ENCODE results near the gene KRT71.

KRT71 gene

GRCh38 chr12:52524898-52525591 lies 27.9 kb downstream of the KRT71 start:
- Histone ChIP-seq H3K4me3 (ENCODE audit: low read depth in 1 of 2, low read length in 2 of 2) (no peak overlapping the region), H3K27me3 (ENCODE audit: control insufficient read depth in 1 of 2, insufficient read depth in 2 of 2, low read length in 2 of 2) (peaks cover 3 to 5% of the 10 kb centered on the region in 2 donors), H3K4me1 (ENCODE audit: control insufficient read depth in 1 of 2, insufficient read depth in 2 of 2, low read length in 2 of 2) (peaks cover 3 to 5% of the 10 kb centered on the region in 2 donors), H3K27ac (ENCODE audit: low read depth, low read length) (no peak overlapping the region), H3K9me3 (ENCODE audit: control insufficient read depth in 1 of 2, low read length in 2 of 2) (no peaks in the 10 kb centered on the region), H3K9ac (ENCODE audit: low read depth in 1 of 2, low read length in 2 of 2) (no peak overlapping the region), H3K36me3 (ENCODE audit: control insufficient read depth in 1 of 2, insufficient read depth in 2 of 2, low read length in 2 of 2) (no peaks in the 10 kb centered on the region)

GRCh38 chr12:52524241-52524897 lies 28.6 kb downstream of the KRT71 start:
- H3K27me3 ChIP-seq (ENCODE audit: control insufficient read depth in 1 of 2, insufficient read depth in 2 of 2, low read length in 2 of 2): peaks cover 3 to 5% of the 10 kb centered on the region in 2 donors
- H3K4me1 ChIP-seq (ENCODE audit: control insufficient read depth in 1 of 2, insufficient read depth in 2 of 2, low read length in 2 of 2): peaks cover 3 to 5% of the 10 kb centered on the region in 2 donors
- H3K36me3 ChIP-seq (ENCODE audit: control insufficient read depth in 1 of 2, insufficient read depth in 2 of 2, low read length in 2 of 2): no peaks in the 10 kb centered on the region
- no peak overlapping the region for H3K9ac ChIP-seq (ENCODE audit: low read depth in 1 of 2, low read length in 2 of 2)
- H3K9me3 ChIP-seq (ENCODE audit: control insufficient read depth in 1 of 2, low read length in 2 of 2): no peaks in the 10 kb centered on the region
- H3K27ac ChIP-seq (ENCODE audit: low read depth, low read length): no peak overlapping the region
- no peak overlapping the region for H3K4me3 ChIP-seq (ENCODE audit: low read depth in 1 of 2, low read length in 2 of 2)

- peaks cover 3 to 5% of the 10 kb centered on the region in 2 donors for H3K27me3 ChIP-seq (ENCODE audit: control insufficient read depth in 1 of 2, insufficient read depth in 2 of 2, low read length in 2 of 2)
- peaks cover 3 to 5% of the 10 kb centered on the region in 2 donors for H3K4me1 ChIP-seq (ENCODE audit: control insufficient read depth in 1 of 2, insufficient read depth in 2 of 2, low read length in 2 of 2)
- no peak overlapping the region for H3K27ac ChIP-seq (ENCODE audit: low read depth, low read length)
- no peaks in the 10 kb centered on the region for H3K9me3 ChIP-seq (ENCODE audit: control insufficient read depth in 1 of 2, low read length in 2 of 2)
- H3K4me3 ChIP-seq (ENCODE audit: low read depth in 1 of 2, low read length in 2 of 2): no peak overlapping the region
- no peaks in the 10 kb centered on the region for H3K36me3 ChIP-seq (ENCODE audit: control insufficient read depth in 1 of 2, insufficient read depth in 2 of 2, low read length in 2 of 2)
- no peak overlapping the region for H3K9ac ChIP-seq (ENCODE audit: low read depth in 1 of 2, low read length in 2 of 2)
Measured at GRCh38 chr12:52523824-52524223, 29.1 kb downstream of the KRT71 start.

GRCh38 chr12:52522346-52523011 lies 30.5 kb downstream of the KRT71 start:
- H3K36me3 ChIP-seq (ENCODE audit: control insufficient read depth in 1 of 2, insufficient read depth in 2 of 2, low read length in 2 of 2): no peaks in the 10 kb centered on the region
- H3K27me3 ChIP-seq (ENCODE audit: control insufficient read depth in 1 of 2, insufficient read depth in 2 of 2, low read length in 2 of 2): peaks cover 3 to 5% of the 10 kb centered on the region in 2 donors
- H3K9me3 ChIP-seq (ENCODE audit: control insufficient read depth in 1 of 2, low read length in 2 of 2): no peaks in the 10 kb centered on the region
- no peak overlapping the region for H3K27ac ChIP-seq (ENCODE audit: low read depth, low read length)
- H3K9ac ChIP-seq (ENCODE audit: low read depth in 1 of 2, low read length in 2 of 2): no peak overlapping the region
- H3K4me1 ChIP-seq (ENCODE audit: control insufficient read depth in 1 of 2, insufficient read depth in 2 of 2, low read length in 2 of 2): peaks cover 3 to 5% of the 10 kb centered on the region in 2 donors
- no peak overlapping the region for H3K4me3 ChIP-seq (ENCODE audit: low read depth in 1 of 2, low read length in 2 of 2)

- Histone ChIP-seq H3K4me1 (ENCODE audit: control insufficient read depth in 1 of 2, insufficient read depth in 2 of 2, low read length in 2 of 2) (peaks cover 3 to 5% of the 10 kb centered on the region in 2 donors), H3K9me3 (ENCODE audit: control insufficient read depth in 1 of 2, low read length in 2 of 2) (no peaks in the 10 kb centered on the region), H3K36me3 (ENCODE audit: control insufficient read depth in 1 of 2, insufficient read depth in 2 of 2, low read length in 2 of 2) (no peaks in the 10 kb centered on the region), H3K4me3 (ENCODE audit: low read depth in 1 of 2, low read length in 2 of 2) (no peak overlapping the region), H3K27ac (ENCODE audit: low read depth, low read length) (no peak overlapping the region), H3K9ac (ENCODE audit: low read depth in 1 of 2, low read length in 2 of 2) (no peak overlapping the region), H3K27me3 (ENCODE audit: control insufficient read depth in 1 of 2, insufficient read depth in 2 of 2, low read length in 2 of 2) (peaks cover 3 to 5% of the 10 kb centered on the region in 2 donors)
Measured at GRCh38 chr12:52521568-52522266, 31.2 kb downstream of the KRT71 start.

- Histone ChIP-seq H3K27me3 (ENCODE audit: control insufficient read depth in 1 of 2, insufficient read depth in 2 of 2, low read length in 2 of 2) (peaks cover 3 to 5% of the 10 kb centered on the region in 2 donors), H3K4me1 (ENCODE audit: control insufficient read depth in 1 of 2, insufficient read depth in 2 of 2, low read length in 2 of 2) (peaks cover 3 to 5% of the 10 kb centered on the region in 2 donors), H3K4me3 (ENCODE audit: low read depth in 1 of 2, low read length in 2 of 2) (no peak overlapping the region), H3K27ac (ENCODE audit: low read depth, low read length) (no peak overlapping the region), H3K9me3 (ENCODE audit: control insufficient read depth in 1 of 2, low read length in 2 of 2) (no peaks in the 10 kb centered on the region), H3K36me3 (ENCODE audit: control insufficient read depth in 1 of 2, insufficient read depth in 2 of 2, low read length in 2 of 2) (no peaks in the 10 kb centered on the region), H3K9ac (ENCODE audit: low read depth in 1 of 2, low read length in 2 of 2) (no peak overlapping the region)
Measured at GRCh38 chr12:52521175-52521567, 31.8 kb downstream of the KRT71 start.

GRCh38 chr12:52519826-52520662 lies 32.9 kb downstream of the KRT71 start, which contains the start of gene KRT5:
Gene KRT5 (minus strand): TSS chr12:52520394. CDS start chr12:52520296, 98 bp downstream.
- Histone ChIP-seq H3K27me3 (ENCODE audit: control insufficient read depth in 1 of 2, insufficient read depth in 2 of 2, low read length in 2 of 2) (peaks cover 3 to 5% of the 10 kb centered on the region in 2 donors), H3K9ac (ENCODE audit: low read depth in 1 of 2, low read length in 2 of 2) (no peak within 1 kb of the TSS), H3K27ac (ENCODE audit: low read depth, low read length) (no peak within 1 kb of the TSS), H3K4me1 (ENCODE audit: control insufficient read depth in 1 of 2, insufficient read depth in 2 of 2, low read length in 2 of 2) (peaks cover 3 to 5% of the 10 kb centered on the region in 2 donors), H3K9me3 (ENCODE audit: control insufficient read depth in 1 of 2, low read length in 2 of 2) (no peaks in the 10 kb centered on the region), H3K4me3 (ENCODE audit: low read depth in 1 of 2, low read length in 2 of 2) (no peak within 1 kb of the TSS), H3K36me3 (ENCODE audit: control insufficient read depth in 1 of 2, insufficient read depth in 2 of 2, low read length in 2 of 2) (no peaks in the 10 kb centered on the region)

- Histone ChIP-seq H3K9me3 (ENCODE audit: control insufficient read depth in 1 of 2, low read length in 2 of 2) (no peaks in the 10 kb centered on the region), H3K4me3 (ENCODE audit: low read depth in 1 of 2, low read length in 2 of 2) (no peak overlapping the region), H3K4me1 (ENCODE audit: control insufficient read depth in 1 of 2, insufficient read depth in 2 of 2, low read length in 2 of 2) (peaks cover 3 to 5% of the 10 kb centered on the region in 2 donors), H3K27me3 (ENCODE audit: control insufficient read depth in 1 of 2, insufficient read depth in 2 of 2, low read length in 2 of 2) (peaks cover 3 to 5% of the 10 kb centered on the region in 2 donors), H3K9ac (ENCODE audit: low read depth in 1 of 2, low read length in 2 of 2) (no peak overlapping the region), H3K36me3 (ENCODE audit: control insufficient read depth in 1 of 2, insufficient read depth in 2 of 2, low read length in 2 of 2) (no peaks in the 10 kb centered on the region), H3K27ac (ENCODE audit: low read depth, low read length) (no peak overlapping the region)
Measured at GRCh38 chr12:52519387-52519703, 33.6 kb downstream of the KRT71 start.

- no peak overlapping the region for H3K4me3 ChIP-seq (ENCODE audit: low read depth in 1 of 2, low read length in 2 of 2)
- H3K9me3 ChIP-seq (ENCODE audit: control insufficient read depth in 1 of 2, low read length in 2 of 2): no peaks in the 10 kb centered on the region
- peaks cover 3 to 5% of the 10 kb centered on the region in 2 donors for H3K27me3 ChIP-seq (ENCODE audit: control insufficient read depth in 1 of 2, insufficient read depth in 2 of 2, low read length in 2 of 2)
- H3K4me1 ChIP-seq (ENCODE audit: control insufficient read depth in 1 of 2, insufficient read depth in 2 of 2, low read length in 2 of 2): peaks cover 3 to 5% of the 10 kb centered on the region in 2 donors
- no peak overlapping the region for H3K9ac ChIP-seq (ENCODE audit: low read depth in 1 of 2, low read length in 2 of 2)
- H3K36me3 ChIP-seq (ENCODE audit: control insufficient read depth in 1 of 2, insufficient read depth in 2 of 2, low read length in 2 of 2): no peaks in the 10 kb centered on the region
- no peak overlapping the region for H3K27ac ChIP-seq (ENCODE audit: low read depth, low read length)
Measured at GRCh38 chr12:52518574-52519386, 34.2 kb downstream of the KRT71 start.

Measured in duodenal mucosa (tissue), 2 donors.